H1 (cell line): ENCODE measurements around the gene ARHGEF28.

Experiments used
- ATF2 ChIP-seq: IDR thresholded peaks from 2 replicates; pipeline ENCODE4 v1.6.1; 2012; ENCODE audit warnings: low read length, inconsistent platforms
- BRCA1 ChIP-seq: IDR thresholded peaks from 2 replicates; pipeline ENCODE4 v1.6.1; 2012; ENCODE audit warnings: low read depth, low read length, improper control_type of control experiment
- CTCF ChIP-seq, 3 experiments: IDR thresholded peaks; 1 replicate in 2 of 3; 2 replicates in 1 of 3; pipeline versions ENCODE4 v1.5.1 to v1.6.1; 2011; ENCODE audit warnings: low read length in 3 of 3, mild to moderate bottlenecking in 3 of 3, inconsistent platforms in 2 of 3, low read depth in 1 of 3, moderate library complexity in 1 of 3; ENCODE audit not compliant: insufficient read depth in 1 of 3; ENCODE audit errors: control extremely low read depth in 1 of 3
- EGR1 ChIP-seq: IDR thresholded peaks from 2 replicates; pipeline ENCODE4 v1.6.1; 2011; ENCODE audit warnings: low read depth, low read length, borderline replicate concordance
- GABPA ChIP-seq: IDR thresholded peaks from 2 replicates; pipeline ENCODE4 v1.6.1; 2011; ENCODE audit warnings: mild to moderate bottlenecking, low read length, moderate library complexity, borderline replicate concordance; ENCODE audit not compliant: insufficient read depth
- POLR2A ChIP-seq, 2 experiments: IDR thresholded peaks; 1 replicate in 1 of 2; 2 replicates in 1 of 2; pipeline ENCODE4 v1.6.1; 2011; ENCODE audit warnings: low read depth in 2 of 2, low read length in 2 of 2, mild to moderate bottlenecking in 2 of 2; ENCODE audit errors: control extremely low read depth in 1 of 2
- POLR2AphosphoS5 ChIP-seq: IDR thresholded peaks from 2 replicates; pipeline ENCODE4 v1.6.1; 2011; ENCODE audit warnings: low read depth, low read length
- RFX5 ChIP-seq: IDR thresholded peaks from 2 replicates; pipeline ENCODE4 v1.6.1; 2011; ENCODE audit warnings: low read depth, low read length, improper control_type of control experiment, borderline replicate concordance
- YY1 ChIP-seq: IDR thresholded peaks from 2 replicates; pipeline ENCODE4 v1.6.1; 2011; ENCODE audit warnings: low read depth, mild to moderate bottlenecking, low read length
- ZNF274 ChIP-seq: IDR thresholded peaks from 2 replicates; pipeline ENCODE4 v1.7.0; 2012; ENCODE audit warnings: low read length, borderline replicate concordance; ENCODE audit errors: extremely low read depth

DNA sequence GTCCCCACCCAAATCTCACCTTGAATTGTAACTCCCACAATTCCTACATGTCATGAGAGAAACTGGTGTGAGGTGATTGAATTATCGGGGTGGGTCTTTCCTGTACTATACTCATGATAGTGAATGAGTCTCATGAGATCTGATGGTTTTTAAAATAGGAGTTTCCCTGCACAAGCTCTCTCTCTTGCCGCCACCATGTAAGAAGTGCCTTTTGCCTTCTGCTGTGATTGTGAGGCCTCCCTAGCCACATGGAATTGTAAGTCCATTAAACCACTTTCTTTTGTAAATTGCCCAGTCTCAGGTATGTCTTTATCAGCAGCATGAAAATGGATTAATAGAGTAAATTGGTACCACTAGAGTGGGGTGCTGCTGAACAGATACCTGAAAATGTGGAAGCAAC lies 140.9 kb downstream of the ARHGEF28 start:
- no peak for TF ChIP-seq YY1
- TF ChIP-seq CTCF (IDR thresholded peaks at IDR 0.05; ENCODE audit: control extremely low read depth in 1 of 3, insufficient read depth in 1 of 3, low read depth in 1 of 3, low read length in 3 of 3), result no peak
- TF ChIP-seq EGR1, result no peak
- TF ChIP-seq GABPA, result no peak
- TF ChIP-seq POLR2A (IDR thresholded peaks at IDR 0.05; ENCODE audit: control extremely low read depth in 1 of 2, low read depth in 2 of 2, low read length in 2 of 2), result no peak
- no peak for TF ChIP-seq ZNF274
- no peak for TF ChIP-seq ATF2
- TF ChIP-seq POLR2AphosphoS5, result no peak
- no peak for TF ChIP-seq RFX5
- TF ChIP-seq BRCA1, result no peak
